GM23248 (cell line): ENCODE results near the gene FARS2. TPM values are rescaled to one million over a fixed set of nuclear protein-coding genes. Genes with fewer than 3 reads are reported as not detected.

Experiments
- DNase-seq: peaks from one replicate; pipeline ENCODE4 v3.0.0-alpha.2; 2015
- H2AFZ ChIP-seq: fragments of 200-600 bp; sonication (generic); 2 replicates; pipeline ENCODE4 v1.6.1; 2016; ENCODE audit warnings: antibody characterized with exemption
- H3F3A ChIP-seq: fragments of 200-600 bp; sonication (generic); 2 replicates; pipeline ENCODE4 v1.6.1; 2016; ENCODE audit warnings: mild to moderate bottlenecking, antibody characterized with exemption, mixed run types; ENCODE audit not compliant: insufficient read depth
- H3K27ac ChIP-seq: fragments of 200-600 bp; sonication (generic); 2 replicates; pipeline ENCODE4 v1.5.1; 2016; ENCODE audit warnings: mild to moderate bottlenecking
- H3K27me3 ChIP-seq: fragments of 200-600 bp; sonication (generic); replicated peaks from 2 replicates; pipeline ENCODE4 v1.6.1; 2016; ENCODE audit warnings: mild to moderate bottlenecking; ENCODE audit not compliant: insufficient read depth
- H3K36me3 ChIP-seq: fragments of 200-600 bp; sonication (generic); 2 replicates; pipeline ENCODE4 v1.6.1; 2016; ENCODE audit warnings: low read depth, mild to moderate bottlenecking
- H3K4me1 ChIP-seq: fragments of 200-600 bp; sonication (generic); 2 replicates; pipeline ENCODE4 v1.6.1; 2016; ENCODE audit warnings: mild to moderate bottlenecking; ENCODE audit not compliant: insufficient read depth
- H3K4me2 ChIP-seq: fragments of 200-600 bp; sonication (generic); one replicate; pipeline ENCODE4 v1.6.1; 2016; ENCODE audit warnings: mild to moderate bottlenecking; ENCODE audit not compliant: unreplicated experiment
- H3K4me3 ChIP-seq: fragments of 200-600 bp; sonication (generic); 2 replicates; pipeline ENCODE4 v1.5.1; 2016; ENCODE audit warnings: mild to moderate bottlenecking
- H3K79me2 ChIP-seq: fragments of 200-600 bp; sonication (generic); 2 replicates; pipeline ENCODE4 v1.6.1; 2016; ENCODE audit warnings: mild to moderate bottlenecking; ENCODE audit not compliant: insufficient read depth
- H3K9ac ChIP-seq: fragments of 200-600 bp; sonication (generic); 2 replicates; pipeline ENCODE4 v1.6.1; 2016; ENCODE audit warnings: mild to moderate bottlenecking
- H3K9me2 ChIP-seq: fragments of 200-600 bp; sonication (generic); 2 replicates; pipeline ENCODE4 v1.6.1; 2016; ENCODE audit warnings: mixed run types, mild to moderate bottlenecking, moderate library complexity; ENCODE audit not compliant: insufficient read depth
- H3K9me3 ChIP-seq: fragments of 200-600 bp; sonication (generic); one replicate; pipeline ENCODE4 v1.6.1; 2017; ENCODE audit warnings: low read depth
- H4K20me1 ChIP-seq: fragments of 200-600 bp; sonication (generic); 2 replicates; pipeline ENCODE4 v1.6.0; 2016; ENCODE audit not compliant: insufficient read depth
- EZH2 ChIP-seq: fragments of 200-600 bp; sonication (generic); IDR thresholded peaks from 2 replicates; pipeline ENCODE4 v1.6.1; 2018; ENCODE audit warnings: antibody characterized with exemption, mild to moderate bottlenecking; ENCODE audit not compliant: insufficient read depth, poor library complexity, severe bottlenecking
- EZH2phosphoT487 ChIP-seq: fragments of 200-600 bp; sonication (generic); IDR thresholded peaks from 2 replicates; pipeline ENCODE4 v1.6.1; 2018; ENCODE audit warnings: antibody characterized with exemption, moderate library complexity, mild to moderate bottlenecking, low read depth; ENCODE audit not compliant: insufficient read depth
- WGBS, 2 experiments: methylation state at CpG; one replicate each; pipeline ENCODE4 v1.1.6; 2015 to 2017; ENCODE audit warnings: low lambda C conversion rate in 2 of 2, low coverage in 1 of 2; ENCODE audit errors: missing lambda C conversion rate in 2 of 2; 5-methylcytosine and 5-hydroxymethylcytosine counted together
- in situ Hi-C: fragments of 300-500 bp; cut with MboI; formaldehyde crosslinking; loops from 2 replicates; pipeline ENCODE4 v1.15.0; 2020
- polyA plus RNA-seq: library from polyadenylated mRNA; unstranded; fragments of >200 nt; fragmentation: Nextera tagmentation; extraction: Ambion mirVana; gene quantifications from 2 replicates; pipeline ENCODE4 v1.2.1, GENCODE V29; 2016
- total RNA-seq: library from RNA; depleted of rRNA; stranded (reverse); fragments of >200 nt; shearing (Covaris generic); gene quantifications from 2 replicates; pipeline ENCODE4 v1.2.3, GENCODE V29; 2014

Gene FARS2
- total and polyA plus RNA-seq, 2 experiments from 2014 or later, result 15.1 to 16.5 TPM

DNA sequence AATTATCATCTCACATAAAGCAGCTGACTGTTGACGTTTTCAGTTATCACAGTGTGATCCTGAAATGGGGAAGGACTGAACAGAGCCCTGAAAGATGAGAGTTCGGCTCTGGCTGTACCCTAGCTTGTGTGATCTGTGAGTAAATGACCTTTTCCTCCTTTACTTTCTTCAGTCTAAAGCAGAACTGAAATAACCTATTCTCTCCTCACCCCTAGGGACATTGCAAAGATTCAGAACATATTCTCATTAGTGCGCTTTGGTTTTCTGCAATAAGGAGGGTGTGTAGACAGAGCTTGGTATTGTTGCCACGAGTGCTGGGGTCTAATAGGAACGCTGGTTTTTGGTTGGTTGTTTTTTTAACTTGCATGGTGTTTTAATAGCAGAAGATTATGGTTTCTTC lies 16.7 kb downstream of the FARS2 start:
- WGBS, 2 experiments, result 72 to 73% methylated on average over 5 of the region's 5 CpGs
- H3K4me2 ChIP-seq, result no peak overlapping the region
- H2AFZ ChIP-seq, result no peak overlapping the region
- H3K9me2 ChIP-seq, result no peaks in the 10 kb centered on the region
- no peak overlapping the region for H3K9ac ChIP-seq
- in situ Hi-C loops, result no loop called here
- no peak overlapping the region for H3K27ac ChIP-seq
- H4K20me1 ChIP-seq, result no peaks in the 10 kb centered on the region; the same call in 1 of the 2 replicates
- no peak overlapping the region for H3K4me3 ChIP-seq
- H3K79me2 ChIP-seq, result peaks cover 42% of the 10 kb centered on the region; the same call in 1 of the 2 replicates
- no peaks in the 10 kb centered on the region for H3K9me3 ChIP-seq
- H3K36me3 ChIP-seq, result no peaks in the 10 kb centered on the region
- DNase-seq, result no peak
- no peaks in the 10 kb centered on the region for H3K4me1 ChIP-seq
- H3K27me3 ChIP-seq, result no peaks in the 10 kb centered on the region
- TF ChIP-seq EZH2 (no peak), EZH2phosphoT487 (no peak)
- no peaks in the 10 kb centered on the region for H3F3A ChIP-seq

DNA sequence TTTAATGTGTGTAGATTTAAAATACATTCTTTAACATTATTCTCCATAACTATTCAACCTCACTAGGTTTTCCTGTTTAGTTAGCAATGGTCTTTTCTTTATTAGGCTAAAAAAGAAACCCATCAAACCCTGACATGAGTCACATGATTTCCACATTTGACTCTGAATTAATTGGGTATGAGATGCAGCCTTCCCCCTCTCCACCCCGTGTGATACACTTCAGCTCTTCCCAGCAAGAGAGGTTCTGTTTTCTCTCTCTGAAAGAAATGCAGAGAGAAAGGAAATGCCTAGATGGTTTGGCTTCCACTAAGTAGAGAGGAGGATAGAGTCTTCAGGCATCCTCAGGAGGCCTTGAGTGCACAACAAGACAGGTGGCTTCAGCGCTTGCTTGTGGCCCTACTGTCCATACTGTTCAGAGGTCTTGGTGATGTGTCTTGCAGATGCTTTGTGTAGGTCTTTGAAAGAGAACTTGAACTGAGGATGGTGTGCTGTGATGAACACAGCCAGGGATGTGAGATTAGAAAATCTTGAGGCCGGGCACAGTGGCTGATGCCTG lies 17.3 kb downstream of the FARS2 start:
- Histone ChIP-seq H3K4me1 (no peaks in the 10 kb centered on the region), H3K79me2 (peaks cover 37% of the 10 kb centered on the region), H3K9ac (no peak overlapping the region), H2AFZ (no peak overlapping the region), H4K20me1 (no peaks in the 10 kb centered on the region; the same call in 1 of the 2 replicates), H3K4me3 (no peak overlapping the region), H3K4me2 (no peak overlapping the region), H3K36me3 (no peaks in the 10 kb centered on the region), H3K9me2 (no peaks in the 10 kb centered on the region), H3F3A (no peaks in the 10 kb centered on the region), H3K27me3 (no peaks in the 10 kb centered on the region), H3K9me3 (no peaks in the 10 kb centered on the region), H3K27ac (no peak overlapping the region)
- no peak for DNase-seq
- TF ChIP-seq EZH2 (no peak), EZH2phosphoT487 (no peak)
- WGBS, 2 experiments, result 91 to 97% methylated on average over 3 of the region's 3 CpGs
- in situ Hi-C loops, result no loop called here

DNA sequence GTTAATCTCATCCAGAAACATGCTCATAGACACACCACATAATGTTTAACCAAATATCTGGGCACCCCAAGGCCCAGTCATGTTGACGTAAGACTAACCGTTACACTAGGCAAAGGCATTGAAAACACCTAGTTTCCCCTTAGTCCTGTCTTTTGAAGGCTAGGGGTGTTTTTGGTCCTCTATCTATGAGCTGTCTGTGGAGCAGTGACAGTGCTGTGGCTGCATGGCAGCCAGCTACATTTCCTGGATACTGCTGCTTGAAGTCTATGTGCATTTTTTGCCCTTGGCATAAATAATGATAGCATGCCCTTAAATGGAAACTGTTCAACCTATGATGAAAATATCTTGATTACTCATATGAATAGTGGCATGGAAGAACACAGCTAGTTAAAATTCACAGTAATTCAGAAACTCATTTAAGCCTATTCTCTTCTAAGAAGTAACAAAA lies 18.6 kb downstream of the FARS2 start:
- no peak overlapping the region for H3K9ac ChIP-seq
- DNase-seq, result no peak
- TF ChIP-seq EZH2phosphoT487 (no peak), EZH2 (no peak)
- H3K27ac ChIP-seq, result no peak overlapping the region
- H2AFZ ChIP-seq, result no peak overlapping the region
- H3K9me2 ChIP-seq, result no peaks in the 10 kb centered on the region
- H3K36me3 ChIP-seq, result no peaks in the 10 kb centered on the region
- no peaks in the 10 kb centered on the region for H3K27me3 ChIP-seq
- no peaks in the 10 kb centered on the region for H3K4me1 ChIP-seq
- in situ Hi-C loops, result no loop called here
- no peaks in the 10 kb centered on the region for H3F3A ChIP-seq
- H3K4me2 ChIP-seq, result no peak overlapping the region
- no peaks in the 10 kb centered on the region; the same call in 1 of the 2 replicates for H4K20me1 ChIP-seq
- no peak overlapping the region for H3K4me3 ChIP-seq
- H3K79me2 ChIP-seq, result peaks cover 32% of the 10 kb centered on the region
- WGBS, 2 experiments, result 93 to 98% methylated on average over 2 of the region's 2 CpGs
- no peaks in the 10 kb centered on the region for H3K9me3 ChIP-seq

DNA sequence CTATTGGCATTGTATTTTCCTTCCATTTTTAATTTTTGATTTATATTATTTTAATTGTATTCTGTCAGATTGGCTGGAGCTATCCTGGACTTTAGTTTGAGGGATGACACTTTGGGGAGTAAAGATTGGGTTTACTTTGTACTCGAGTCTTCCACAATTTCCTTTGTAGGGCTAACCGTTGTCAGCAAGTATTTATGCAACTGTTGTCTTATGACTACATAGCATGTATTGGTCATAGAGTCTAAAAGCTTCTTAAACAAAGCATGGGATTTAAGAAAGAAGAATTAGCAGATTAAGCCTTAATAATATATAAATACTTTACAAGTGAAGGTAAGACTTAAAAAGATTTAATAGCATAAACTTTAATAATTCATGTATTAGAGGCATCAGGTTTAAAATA lies 19.6 kb downstream of the FARS2 start:
- Histone ChIP-seq H3K36me3 (no peaks in the 10 kb centered on the region), H3K79me2 (peaks cover 22% of the 10 kb centered on the region), H3K4me3 (no peak overlapping the region), H3F3A (no peaks in the 10 kb centered on the region), H3K27ac (no peak overlapping the region), H3K4me1 (no peaks in the 10 kb centered on the region), H2AFZ (no peak overlapping the region), H4K20me1 (no peaks in the 10 kb centered on the region; the same call in 1 of the 2 replicates), H3K4me2 (no peak overlapping the region), H3K9ac (no peak overlapping the region), H3K9me2 (no peaks in the 10 kb centered on the region), H3K9me3 (no peaks in the 10 kb centered on the region), H3K27me3 (no peaks in the 10 kb centered on the region)
- in situ Hi-C loops, result no loop called here
- DNase-seq, result no peak
- no peak for TF ChIP-seq EZH2
- no peak for TF ChIP-seq EZH2phosphoT487
- WGBS, 2 experiments, result 93 to 100% methylated on average over 2 of the region's 2 CpGs

DNA sequence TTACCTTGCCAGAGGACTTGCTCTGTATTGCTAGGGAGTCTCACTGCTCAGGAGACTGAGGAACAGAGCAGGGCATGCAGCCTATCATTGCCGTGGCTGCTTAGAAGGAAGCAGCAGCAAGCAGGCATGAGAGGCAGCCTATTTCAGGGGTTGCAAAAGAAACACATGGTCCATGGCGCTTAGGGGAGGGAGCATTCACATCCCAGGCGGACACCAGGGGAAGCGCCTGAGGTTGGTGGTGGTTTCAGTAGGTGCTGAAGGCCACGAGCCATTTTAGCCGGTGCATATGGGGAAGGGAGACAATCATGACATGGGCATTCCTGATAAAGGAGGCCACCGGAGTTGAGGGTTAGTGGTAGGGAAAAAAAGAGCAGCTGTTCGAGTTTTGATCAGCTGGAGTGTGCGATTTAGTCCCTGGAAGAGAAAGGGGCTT lies 20.9 kb downstream of the FARS2 start:
- H3K9me3 ChIP-seq, result no peaks in the 10 kb centered on the region
- H2AFZ ChIP-seq, result no peak overlapping the region
- in situ Hi-C loops, result no loop called here
- TF ChIP-seq EZH2 (no peak), EZH2phosphoT487 (no peak)
- no peaks in the 10 kb centered on the region for H3K27me3 ChIP-seq
- no peaks in the 10 kb centered on the region for H3F3A ChIP-seq
- H4K20me1 ChIP-seq, result no peaks in the 10 kb centered on the region; the same call in 1 of the 2 replicates
- no peaks in the 10 kb centered on the region for H3K36me3 ChIP-seq
- no peaks in the 10 kb centered on the region for H3K4me1 ChIP-seq
- no peak overlapping the region for H3K27ac ChIP-seq
- DNase-seq, result no peak
- no peak overlapping the region for H3K4me2 ChIP-seq
- H3K9ac ChIP-seq, result no peak overlapping the region
- H3K4me3 ChIP-seq, result no peak overlapping the region
- 87 to 89% methylated on average over 9 of the region's 9 CpGs for WGBS, 2 experiments
- peaks cover 22% of the 10 kb centered on the region for H3K79me2 ChIP-seq
- no peaks in the 10 kb centered on the region for H3K9me2 ChIP-seq
